H1 (cell line): ENCODE data around the gene DOCK8. TPM values are rescaled to one million over a fixed set of nuclear protein-coding genes. Genes with fewer than 3 reads are reported as not detected.

ENCODE experiments used
- CTCF ChIA-PET: fragments of 300-600 bp; sonication (Branson Sonifier 250); formaldehyde crosslinking; loops from one replicate; lab custom pipeline; 2021; ENCODE audit not compliant: partially characterized antibody; lab: Charles Lee
- POLR2A ChIA-PET: fragments of 300-600 bp; sonication (Branson Sonifier 250); formaldehyde crosslinking; loops from one replicate; lab custom pipeline; 2021; ENCODE audit warnings: inconsistent platforms; ENCODE audit not compliant: partially characterized antibody; lab: Charles Lee
- DNase-seq, 2 experiments: peaks; one replicate each; pipeline versions ENCODE4 v3.0.0 to v3.0.0-alpha.2; 2010 to 2022; ENCODE audit warnings: low spot score in 2 of 2, low read depth in 1 of 2, mixed read lengths in 1 of 2
- FAIRE-seq: peaks from 2 replicates; lab custom pipeline; 2011; peaks lifted over from hg19 to GRCh38; lab: Jason Lieb, UNC
- H2AFZ ChIP-seq: 2 replicates; pipeline ENCODE4 v1.8.1; 2012; ENCODE audit warnings: low read length, inconsistent platforms
- H2AK5ac ChIP-seq: 2 replicates; pipeline ENCODE4 v1.6.1; 2013; ENCODE audit warnings: low read depth, low read length
- H2BK120ac ChIP-seq: replicated peaks from 2 replicates; pipeline ENCODE3; 2013; ENCODE audit warnings: low read depth, low read length, inconsistent platforms
- H2BK12ac ChIP-seq: 2 replicates; pipeline ENCODE4 v1.6.1; 2013; ENCODE audit warnings: low read depth, low read length
- H2BK15ac ChIP-seq: 2 replicates; pipeline ENCODE4 v1.6.1; 2013; ENCODE audit warnings: low read length
- H2BK20ac ChIP-seq: 2 replicates; pipeline ENCODE4 v1.6.1; 2013; ENCODE audit warnings: low read length
- H2BK5ac ChIP-seq: 2 replicates; pipeline ENCODE4 v1.6.1; 2013; ENCODE audit warnings: low read depth, low read length
- H3K14ac ChIP-seq: 2 replicates; pipeline ENCODE4 v1.6.1; 2013; ENCODE audit warnings: inconsistent platforms; ENCODE audit not compliant: insufficient read length
- H3K18ac ChIP-seq: 2 replicates; pipeline ENCODE4 v1.6.1; 2013; ENCODE audit warnings: low read length; ENCODE audit errors: extremely low read depth
- H3K23ac ChIP-seq: 2 replicates; pipeline ENCODE4 v1.6.1; 2013; ENCODE audit warnings: inconsistent platforms; ENCODE audit not compliant: insufficient read length
- H3K23me2 ChIP-seq: 2 replicates; pipeline ENCODE4 v1.6.1; 2013; ENCODE audit warnings: low read depth, low read length
- H3K27ac ChIP-seq: 2 replicates; pipeline ENCODE4 v1.6.1; 2011; ENCODE audit warnings: low read depth, low read length, inconsistent platforms
- H3K27me3 ChIP-seq, 4 experiments: replicated peaks in 1 of 4; 1 replicate in 1 of 4; 2 replicates in 3 of 4; pipeline versions ENCODE4 v1.6.1 to v1.8.1; 2011 to 2013; ENCODE audit warnings: low read length in 3 of 4, mild to moderate bottlenecking in 3 of 4, inconsistent platforms in 2 of 4, mixed read lengths in 2 of 4, moderate library complexity in 1 of 4; ENCODE audit not compliant: control insufficient read depth in 3 of 4, insufficient read depth in 3 of 4; ENCODE audit errors: extremely low read depth in 1 of 4
- H3K36me3 ChIP-seq, 4 experiments: 2 replicates each; pipeline versions ENCODE4 v1.6.1 to v1.8.1; 2011 to 2013; ENCODE audit warnings: mild to moderate bottlenecking in 4 of 4, low read length in 3 of 4, moderate library complexity in 2 of 4, control low read depth in 1 of 4, inconsistent platforms in 1 of 4; ENCODE audit not compliant: insufficient read depth in 4 of 4, control insufficient read depth in 2 of 4
- H3K4ac ChIP-seq: replicated peaks from 2 replicates; pipeline ENCODE3; 2013; ENCODE audit warnings: low read length, low read depth, mixed read lengths, inconsistent platforms; ENCODE audit not compliant: insufficient read length
- H3K4me1 ChIP-seq, 4 experiments: replicated peaks in 1 of 4; 1 replicate in 1 of 4; 2 replicates in 3 of 4; pipeline versions ENCODE4 v1.6.1 to v1.8.1; 2011 to 2013; ENCODE audit warnings: low read length in 3 of 4, inconsistent platforms in 2 of 4, mixed read lengths in 1 of 4; ENCODE audit not compliant: insufficient read depth in 4 of 4, control insufficient read depth in 3 of 4
- H3K4me2 ChIP-seq, 2 experiments: 2 replicates each; pipeline versions ENCODE4 v1.6.1 to v1.8.1; 2011 to 2013; ENCODE audit warnings: low read depth in 2 of 2, low read length in 2 of 2, control low read depth in 1 of 2, inconsistent platforms in 1 of 2, mild to moderate bottlenecking in 1 of 2; ENCODE audit not compliant: insufficient read depth in 1 of 2
- H3K4me3 ChIP-seq, 4 experiments: fragments of 200-600, 300-600 bp in 1 of 4; sonication (generic), shearing (Covaris generic), sonication (Bioruptor Twin) in 1 of 4; 2 replicates each; pipeline versions ENCODE4 v1.5.1 to v1.8.1; 2011 to 2016; ENCODE audit warnings: low read length in 4 of 4, low read depth in 3 of 4, control low read depth in 2 of 4, inconsistent platforms in 2 of 4, mild to moderate bottlenecking in 2 of 4, mixed read lengths in 1 of 4, moderate library complexity in 1 of 4; ENCODE audit not compliant: insufficient read depth in 2 of 4; ENCODE audit errors: extremely low read depth in 1 of 4
- H3K56ac ChIP-seq: replicated peaks from 2 replicates; pipeline ENCODE3; 2013; ENCODE audit warnings: low read depth, mild to moderate bottlenecking, mixed read lengths, low read length, inconsistent platforms; ENCODE audit not compliant: insufficient read length
- H3K79me1 ChIP-seq: 2 replicates; pipeline ENCODE4 v1.6.1; 2013; ENCODE audit warnings: low read depth, low read length, control low read depth
- H3K79me2 ChIP-seq, 2 experiments: 2 replicates each; pipeline versions ENCODE4 v1.6.1 to v1.8.1; 2012 to 2013; ENCODE audit warnings: low read length in 2 of 2, mild to moderate bottlenecking in 2 of 2, inconsistent platforms in 1 of 2; ENCODE audit not compliant: insufficient read depth in 2 of 2, control insufficient read depth in 1 of 2
- H3K9ac ChIP-seq, 4 experiments: replicated peaks in 1 of 4; 1 replicate in 1 of 4; 2 replicates in 3 of 4; pipeline versions ENCODE4 v1.6.1 to v1.8.1; 2011 to 2013; ENCODE audit warnings: low read depth in 3 of 4, low read length in 3 of 4, control low read depth in 2 of 4, mild to moderate bottlenecking in 2 of 4, moderate library complexity in 2 of 4, inconsistent platforms in 1 of 4; ENCODE audit errors: extremely low read depth in 1 of 4
- H3K9me3 ChIP-seq, 2 experiments: 2 replicates each; pipeline versions ENCODE4 v1.6.1 to v1.8.1; 2012 to 2013; ENCODE audit warnings: mild to moderate bottlenecking in 2 of 2, moderate library complexity in 2 of 2, control low read depth in 1 of 2, inconsistent platforms in 1 of 2, low read depth in 1 of 2, low read length in 1 of 2, mixed read lengths in 1 of 2; ENCODE audit not compliant: insufficient read depth in 2 of 2
- H4K20me1 ChIP-seq, 2 experiments: replicated peaks in 1 of 2; 2 replicates each; pipeline versions ENCODE3 to v1.8.1; 2011 to 2013; ENCODE audit warnings: inconsistent platforms in 2 of 2, low read length in 2 of 2, mild to moderate bottlenecking in 1 of 2; ENCODE audit not compliant: insufficient read depth in 2 of 2, control insufficient read depth in 1 of 2
- H4K5ac ChIP-seq: 2 replicates; pipeline ENCODE4 v1.6.1; 2013; ENCODE audit warnings: low read length, low read depth, mixed read lengths, inconsistent platforms; ENCODE audit not compliant: insufficient read length
- H4K8ac ChIP-seq: 2 replicates; pipeline ENCODE4 v1.8.0; 2013; ENCODE audit warnings: mild to moderate bottlenecking, moderate library complexity, low read length, inconsistent platforms; ENCODE audit not compliant: insufficient read depth; ENCODE audit errors: extremely low read depth
- H4K91ac ChIP-seq: replicated peaks from 2 replicates; pipeline ENCODE3; 2013; ENCODE audit warnings: low read length, mixed read lengths, inconsistent platforms; ENCODE audit not compliant: insufficient read length
- FOSL1 ChIP-seq: IDR thresholded peaks from 2 replicates; pipeline ENCODE4 v1.6.1; 2011; ENCODE audit warnings: mild to moderate bottlenecking, low read depth, low read length, moderate library complexity; ENCODE audit not compliant: insufficient read depth
- POLR2AphosphoS5 ChIP-seq: IDR thresholded peaks from 2 replicates; pipeline ENCODE4 v1.6.1; 2011; ENCODE audit warnings: low read depth, low read length
- SIN3A ChIP-seq, 2 experiments: IDR thresholded peaks in 1 of 2; conservative IDR thresholded peaks in 1 of 2; 2 replicates each; pipeline ENCODE4 v1.6.1; 2011 to 2012; ENCODE audit warnings: low read length in 2 of 2, improper control_type of control experiment in 1 of 2, low read depth in 1 of 2, mild to moderate bottlenecking in 1 of 2
- SIRT6 ChIP-seq: IDR thresholded peaks from one replicate; pipeline ENCODE4 v1.7.1; 2012; ENCODE audit warnings: low read length, inconsistent platforms
- SP2 ChIP-seq: IDR thresholded peaks from 2 replicates; pipeline ENCODE4 v1.6.1; 2012; ENCODE audit warnings: mild to moderate bottlenecking, low read length, inconsistent platforms
- YY1 ChIP-seq: IDR thresholded peaks from 2 replicates; pipeline ENCODE4 v1.6.1; 2011; ENCODE audit warnings: low read depth, mild to moderate bottlenecking, low read length
- ZNF274 ChIP-seq: IDR thresholded peaks from 2 replicates; pipeline ENCODE4 v1.7.0; 2012; ENCODE audit warnings: low read length, borderline replicate concordance; ENCODE audit errors: extremely low read depth
- WGBS, 2 experiments: shearing (Covaris generic) in 1 of 2; methylation state at CpG; one replicate each; pipeline versions ENCODE4 v1.1.6 to v1.1.7; 2013 to 2015; ENCODE audit warnings: low lambda C conversion rate in 2 of 2, mixed read lengths in 2 of 2, inconsistent platforms in 1 of 2, low coverage in 1 of 2, missing lambda C conversion rate in 1 of 2; ENCODE audit not compliant: insufficient replicate concordance in 2 of 2, insufficient coverage in 1 of 2, insufficient read length in 1 of 2; ENCODE audit errors: extremely low coverage in 1 of 2, missing lambda C conversion rate in 1 of 2; 5-methylcytosine and 5-hydroxymethylcytosine counted together
- polyA plus RNA-seq, 7 experiments: library from polyadenylated mRNA; depleted of rRNA in 3 of 7; stranded (reverse) in 5 of 7; unstranded in 2 of 7; fragments of >200 nt in 5 of 7; fragments of 200-250 nt in 2 of 7; gene quantifications; 1 replicate in 5 of 7; 2 replicates in 1 of 7; 4 replicates in 1 of 7; pipeline versions ENCODE4 v1.2.1 to v1.2.3, GENCODE V29; 2011 to 2013; ENCODE audit warnings: missing spikeins in 2 of 7, mixed read lengths in 2 of 7
- total RNA-seq: library from RNA; stranded (reverse); fragmentation: NEBNext Ultra II Directional; extraction: Animal tissue kit (Norgen Biotek cat#: 25700); gene quantifications from 2 replicates; pipeline ENCODE4 v1.2.1, GENCODE V29; 2021

DOCK8 gene
- total and polyA plus RNA-seq, 2 of the 8 experiments (the other 6 are each of a cell fraction or from before 2014, with no cell fraction given) = 0.57 to 2.0 TPM

- Histone ChIP-seq H3K23ac (no peak overlapping the region), H3K9ac (no peak overlapping the region), H3K79me1 (no peaks in the 10 kb centered on the region), H4K5ac (no peak overlapping the region), H3K9me3 (no peaks in the 10 kb centered on the region), H2BK12ac (no peak overlapping the region), H3K14ac (no peak overlapping the region), H3K4ac (no peak overlapping the region), H2BK20ac (no peak overlapping the region), H3K27me3 (no peaks in the 10 kb centered on the region; a peak in 1 of 7 replicates), H3K56ac (no peak overlapping the region), H3K36me3 (no peaks in the 10 kb centered on the region), H2AK5ac (no peak overlapping the region), H3K4me1 (no peaks in the 10 kb centered on the region), H4K8ac (no peak overlapping the region), H2AFZ (no peak overlapping the region), H3K27ac (no peak overlapping the region), H2BK15ac (no peak overlapping the region), H3K4me3 (no peak overlapping the region), H4K20me1 (no peaks in the 10 kb centered on the region), H2BK5ac (no peak overlapping the region), H4K91ac (no peak overlapping the region), H3K79me2 (no peaks in the 10 kb centered on the region), H2BK120ac (no peak overlapping the region), H3K23me2 (no peaks in the 10 kb centered on the region), H3K4me2 (no peak overlapping the region), H3K18ac (no peak overlapping the region)
- no peak for DNase-seq
- ChIA-PET CTCF (interaction anchor here (0.9 to 1.2 kb wide), 3 partner anchors 14 to 33 kb away, joined by 3 to 5 read pairs (median 4); no protein-coding TSS in a partner anchor), POLR2A (no interaction called here)
- FAIRE-seq = no peak
- WGBS, 2 experiments = 88% methylated on average over 5 of the region's 5 CpGs; no CpG with 5 or more reads in 1 of the 2 experiments
- no peak for TF ChIP-seq ZNF274
- TF ChIP-seq YY1 = no peak
- TF ChIP-seq SP2 = no peak
- no peak for TF ChIP-seq SIRT6
- no peak for TF ChIP-seq POLR2AphosphoS5
- TF ChIP-seq SIN3A (conservative IDR thresholded peaks at IDR 0.05 in 1 of 2, IDR thresholded peaks at IDR 0.05 in 1 of 2; ENCODE audit: low read depth in 1 of 2, low read length in 2 of 2) = no peak
- TF ChIP-seq FOSL1 = no peak
Observed at GRCh38 chr9:419571-420171, 205.0 kb downstream of the DOCK8 start.
